ENCODE data around the gene KIAA0825. TPM values are rescaled to one million over a fixed set of nuclear protein-coding genes. Genes with fewer than 3 reads are reported as not detected.

Gene KIAA0825
- polyA plus RNA-seq, 1 of the 3 experiments (the other 2 are of a cell fraction): 0.61 TPM

DNA sequence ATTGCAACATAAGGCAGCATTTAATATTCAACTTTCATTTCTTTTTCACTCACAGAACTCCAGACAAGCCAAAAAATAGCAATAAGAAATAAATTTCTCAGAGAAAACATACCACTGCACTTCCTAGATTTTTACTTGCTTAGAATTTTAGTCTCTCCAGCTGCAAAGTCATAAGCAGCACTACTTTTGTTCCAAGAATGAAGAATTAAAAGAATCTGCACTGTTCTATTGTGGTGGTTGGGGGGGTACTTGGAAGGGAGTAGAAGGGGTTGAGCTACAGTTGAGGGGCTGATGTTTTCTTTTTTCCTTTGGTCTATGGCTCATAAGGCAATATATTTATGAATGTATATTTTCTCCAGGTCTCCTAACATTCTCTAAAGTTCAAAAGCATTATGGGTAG, 144.5 kb downstream of the KIAA0825 start (continued):
- TF ChIP-seq, protein P1, sequence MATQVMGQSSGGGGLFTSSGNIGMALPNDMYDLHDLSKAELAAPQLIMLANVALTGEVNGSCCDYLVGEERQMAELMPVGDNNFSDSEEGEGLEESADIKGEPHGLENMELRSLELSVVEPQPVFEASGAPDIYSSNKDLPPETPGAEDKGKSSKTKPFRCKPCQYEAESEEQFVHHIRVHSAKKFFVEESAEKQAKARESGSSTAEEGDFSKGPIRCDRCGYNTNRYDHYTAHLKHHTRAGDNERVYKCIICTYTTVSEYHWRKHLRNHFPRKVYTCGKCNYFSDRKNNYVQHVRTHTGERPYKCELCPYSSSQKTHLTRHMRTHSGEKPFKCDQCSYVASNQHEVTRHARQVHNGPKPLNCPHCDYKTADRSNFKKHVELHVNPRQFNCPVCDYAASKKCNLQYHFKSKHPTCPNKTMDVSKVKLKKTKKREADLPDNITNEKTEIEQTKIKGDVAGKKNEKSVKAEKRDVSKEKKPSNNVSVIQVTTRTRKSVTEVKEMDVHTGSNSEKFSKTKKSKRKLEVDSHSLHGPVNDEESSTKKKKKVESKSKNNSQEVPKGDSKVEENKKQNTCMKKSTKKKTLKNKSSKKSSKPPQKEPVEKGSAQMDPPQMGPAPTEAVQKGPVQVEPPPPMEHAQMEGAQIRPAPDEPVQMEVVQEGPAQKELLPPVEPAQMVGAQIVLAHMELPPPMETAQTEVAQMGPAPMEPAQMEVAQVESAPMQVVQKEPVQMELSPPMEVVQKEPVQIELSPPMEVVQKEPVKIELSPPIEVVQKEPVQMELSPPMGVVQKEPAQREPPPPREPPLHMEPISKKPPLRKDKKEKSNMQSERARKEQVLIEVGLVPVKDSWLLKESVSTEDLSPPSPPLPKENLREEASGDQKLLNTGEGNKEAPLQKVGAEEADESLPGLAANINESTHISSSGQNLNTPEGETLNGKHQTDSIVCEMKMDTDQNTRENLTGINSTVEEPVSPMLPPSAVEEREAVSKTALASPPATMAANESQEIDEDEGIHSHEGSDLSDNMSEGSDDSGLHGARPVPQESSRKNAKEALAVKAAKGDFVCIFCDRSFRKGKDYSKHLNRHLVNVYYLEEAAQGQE (IDR thresholded peaks at IDR 0.05; ENCODE audit: low read depth, low read length): no peak
- TF ChIP-seq, protein P2, sequence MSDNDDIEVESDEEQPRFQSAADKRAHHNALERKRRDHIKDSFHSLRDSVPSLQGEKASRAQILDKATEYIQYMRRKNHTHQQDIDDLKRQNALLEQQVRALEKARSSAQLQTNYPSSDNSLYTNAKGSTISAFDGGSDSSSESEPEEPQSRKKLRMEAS (IDR thresholded peaks at IDR 0.05; ENCODE audit: low read depth): no peak
- TF ChIP-seq TEAD4 (IDR thresholded peaks at IDR 0.05; ENCODE audit: borderline replicate concordance, insufficient read depth) (no peak), TAF1 (IDR thresholded peaks at IDR 0.05; ENCODE audit: borderline replicate concordance, low read depth, low read length) (no peak)

DNA sequence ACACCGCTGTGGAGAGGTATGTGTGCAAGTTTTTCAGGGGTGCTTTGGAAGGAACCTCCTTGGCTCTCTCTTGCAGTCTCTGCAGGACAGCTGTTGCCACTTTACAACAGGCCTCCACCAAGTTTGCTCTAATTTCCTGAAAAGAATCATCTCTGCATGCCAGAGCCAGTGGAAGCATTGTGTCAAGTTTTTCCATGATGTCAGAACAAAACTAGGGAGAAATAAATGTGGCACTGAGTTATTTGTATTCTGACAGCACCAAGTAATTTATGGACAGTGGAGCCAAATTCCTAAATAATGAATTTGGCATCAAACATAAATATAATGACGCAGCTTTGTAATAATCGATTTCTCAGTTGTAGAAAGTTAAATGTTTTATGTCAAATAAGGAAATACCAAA, 146.9 kb downstream of the KIAA0825 start:
- H3K36me3 ChIP-seq (replicated peaks in 1 of 2; ENCODE audit: control insufficient read depth in 1 of 2, insufficient read depth in 2 of 2, low read length in 1 of 2): no peaks in the 10 kb centered on the region
- no peaks in the 10 kb centered on the region for H3K27me3 ChIP-seq (ENCODE audit: insufficient read depth)
- H3K9me2 ChIP-seq: no peaks in the 10 kb centered on the region
- ChIA-PET CTCF (no interaction called here), POLR2A (no interaction called here)
- peak; percentile 40 for DNase-seq
- no peaks in the 10 kb centered on the region for H3F3A ChIP-seq (replicated peaks; ENCODE audit: insufficient read depth)
- H3K4me2 ChIP-seq: peak overlapping the region; percentile 40
- no peak overlapping the region; the same call in 1 of the 2 replicates for H2AFZ ChIP-seq (ENCODE audit: low read depth)
- 19% methylated on average over 3 of the region's 3 CpGs for WGBS (ENCODE audit: low lambda C conversion rate)
- H3K9ac ChIP-seq: no peak overlapping the region
- peaks cover 0 to 37% of the 10 kb centered on the region in 2 experiments; a peak in 2 of 4 replicates for H3K4me1 ChIP-seq (ENCODE audit: control insufficient read depth in 1 of 2, insufficient read depth in 2 of 2, low read depth in 1 of 2, low read length in 1 of 2)
- H4K20me1 ChIP-seq (ENCODE audit: insufficient read depth): no peaks in the 10 kb centered on the region
- H3K79me2 ChIP-seq (ENCODE audit: insufficient read depth): no peaks in the 10 kb centered on the region
- H3K4me3 ChIP-seq (ENCODE audit: low read depth in 2 of 2, low read length in 1 of 2): no peak overlapping the region
- H3K27ac ChIP-seq (ENCODE audit: low read depth in 2 of 2, low read length in 1 of 2): peak overlapping the region; percentile 25 to 97; a peak in 3 of 4 replicates
- no peaks in the 10 kb centered on the region for H3K9me3 ChIP-seq
- TF ChIP-seq, protein P3, sequence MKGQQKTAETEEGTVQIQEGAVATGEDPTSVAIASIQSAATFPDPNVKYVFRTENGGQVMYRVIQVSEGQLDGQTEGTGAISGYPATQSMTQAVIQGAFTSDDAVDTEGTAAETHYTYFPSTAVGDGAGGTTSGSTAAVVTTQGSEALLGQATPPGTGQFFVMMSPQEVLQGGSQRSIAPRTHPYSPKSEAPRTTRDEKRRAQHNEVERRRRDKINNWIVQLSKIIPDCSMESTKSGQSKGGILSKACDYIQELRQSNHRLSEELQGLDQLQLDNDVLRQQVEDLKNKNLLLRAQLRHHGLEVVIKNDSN (IDR thresholded peaks at IDR 0.05; ENCODE audit: borderline replicate concordance, low read depth): no peak
- TF ChIP-seq POLR2AphosphoS5 (IDR thresholded peaks at IDR 0.05; ENCODE audit: low read depth, low read length) (peak; percentile 59), TEAD4 (IDR thresholded peaks at IDR 0.05; ENCODE audit: borderline replicate concordance, insufficient read depth) (peak; percentile 46; the same call in 1 of the 2 replicates), SIN3A (IDR thresholded peaks at IDR 0.05; ENCODE audit: borderline replicate concordance, low read depth, low read length) (peak; percentile 41; the same call in 1 of the 2 replicates), RFX5 (IDR thresholded peaks at IDR 0.05; ENCODE audit: low read length) (no peak), RXRA (IDR thresholded peaks at IDR 0.05; ENCODE audit: borderline replicate concordance, low read depth) (peak; percentile 40; the same call in 1 of the 2 replicates), SMC3 (IDR thresholded peaks at IDR 0.05; ENCODE audit: low read depth, low read length) (no peak), RCOR1 (IDR thresholded peaks at IDR 0.05; ENCODE audit: low read length) (peak; percentile 77; the same call in 1 of the 2 replicates), TAF1 (IDR thresholded peaks at IDR 0.05; ENCODE audit: borderline replicate concordance, low read depth, low read length) (no peak), GABPA (IDR thresholded peaks at IDR 0.05; ENCODE audit: low read depth) (no peak), JUND (IDR thresholded peaks at IDR 0.05) (peak; percentile 70), FOXM1 (IDR thresholded peaks at IDR 0.05; ENCODE audit: low read depth) (peak; percentile 63; the same call in 1 of the 2 replicates), TCF12 (IDR thresholded peaks at IDR 0.05) (peak; percentile 89), MEF2A (IDR thresholded peaks at IDR 0.05; ENCODE audit: borderline replicate concordance, low read depth) (0 out of 2 replicates have a peak, but pooled peaks have one; percentile 29)
- TF ChIP-seq, protein P4, sequence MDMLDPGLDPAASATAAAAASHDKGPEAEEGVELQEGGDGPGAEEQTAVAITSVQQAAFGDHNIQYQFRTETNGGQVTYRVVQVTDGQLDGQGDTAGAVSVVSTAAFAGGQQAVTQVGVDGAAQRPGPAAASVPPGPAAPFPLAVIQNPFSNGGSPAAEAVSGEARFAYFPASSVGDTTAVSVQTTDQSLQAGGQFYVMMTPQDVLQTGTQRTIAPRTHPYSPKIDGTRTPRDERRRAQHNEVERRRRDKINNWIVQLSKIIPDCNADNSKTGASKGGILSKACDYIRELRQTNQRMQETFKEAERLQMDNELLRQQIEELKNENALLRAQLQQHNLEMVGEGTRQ (IDR thresholded peaks at IDR 0.05; ENCODE audit: borderline replicate concordance, low read depth, low read length): no peak
- TF ChIP-seq, protein P5, sequence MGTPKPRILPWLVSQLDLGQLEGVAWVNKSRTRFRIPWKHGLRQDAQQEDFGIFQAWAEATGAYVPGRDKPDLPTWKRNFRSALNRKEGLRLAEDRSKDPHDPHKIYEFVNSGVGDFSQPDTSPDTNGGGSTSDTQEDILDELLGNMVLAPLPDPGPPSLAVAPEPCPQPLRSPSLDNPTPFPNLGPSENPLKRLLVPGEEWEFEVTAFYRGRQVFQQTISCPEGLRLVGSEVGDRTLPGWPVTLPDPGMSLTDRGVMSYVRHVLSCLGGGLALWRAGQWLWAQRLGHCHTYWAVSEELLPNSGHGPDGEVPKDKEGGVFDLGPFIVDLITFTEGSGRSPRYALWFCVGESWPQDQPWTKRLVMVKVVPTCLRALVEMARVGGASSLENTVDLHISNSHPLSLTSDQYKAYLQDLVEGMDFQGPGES (IDR thresholded peaks at IDR 0.05; ENCODE audit: low read depth, low read length): no peak
- TF ChIP-seq, protein P6, sequence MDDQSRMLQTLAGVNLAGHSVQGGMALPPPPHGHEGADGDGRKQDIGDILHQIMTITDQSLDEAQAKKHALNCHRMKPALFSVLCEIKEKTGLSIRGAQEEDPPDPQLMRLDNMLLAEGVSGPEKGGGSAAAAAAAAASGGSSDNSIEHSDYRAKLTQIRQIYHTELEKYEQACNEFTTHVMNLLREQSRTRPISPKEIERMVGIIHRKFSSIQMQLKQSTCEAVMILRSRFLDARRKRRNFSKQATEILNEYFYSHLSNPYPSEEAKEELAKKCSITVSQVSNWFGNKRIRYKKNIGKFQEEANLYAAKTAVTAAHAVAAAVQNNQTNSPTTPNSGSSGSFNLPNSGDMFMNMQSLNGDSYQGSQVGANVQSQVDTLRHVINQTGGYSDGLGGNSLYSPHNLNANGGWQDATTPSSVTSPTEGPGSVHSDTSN (IDR thresholded peaks at IDR 0.05): peak; percentile 91
- TF ChIP-seq, protein P1 (IDR thresholded peaks at IDR 0.05; ENCODE audit: low read depth, low read length): no peak
